Urinary bladder (tissue), 4 donors: ENCODE data around the gene RHOA. TPM values are rescaled to one million over a fixed set of nuclear protein-coding genes. Genes with fewer than 3 reads are reported as not detected.
"Not testable (repeated sequence)": the region's sequence is repeated elsewhere in the genome, so short reads cannot be mapped to it uniquely, and the experiment has no call there.

Experiments
- DNase-seq: peaks from one replicate; pipeline ENCODE4 v3.0.0-alpha.2; 2015; ENCODE audit errors: extremely low spot score
- H3K27ac ChIP-seq: one replicate; pipeline ENCODE4 v1.5.1; 2013; ENCODE audit warnings: low read depth, mild to moderate bottlenecking, moderate library complexity
- H3K36me3 ChIP-seq: one replicate; pipeline ENCODE4 v1.6.1; 2013; ENCODE audit warnings: mild to moderate bottlenecking, moderate library complexity; ENCODE audit not compliant: insufficient read depth
- H3K4me1 ChIP-seq: one replicate; pipeline ENCODE4 v1.6.1; 2013; ENCODE audit warnings: mild to moderate bottlenecking, moderate library complexity; ENCODE audit not compliant: insufficient read depth
- H3K4me3 ChIP-seq: one replicate; pipeline ENCODE4 v1.5.1; 2013; ENCODE audit warnings: low read depth, low read length
- WGBS: extraction: QIAGEN DNeasy Blood & Tissue Kit; methylation state at CpG from one replicate; pipeline ENCODE4 v1.1.7; 2013; 5-methylcytosine and 5-hydroxymethylcytosine counted together
- polyA plus RNA-seq: library from polyadenylated mRNA; stranded (reverse); fragments of 200-250 nt; gene quantifications from one replicate; pipeline ENCODE4 v1.2.3, GENCODE V29; 2013
- total RNA-seq: library from RNA; depleted of rRNA; stranded (reverse); fragments of >200 nt; gene quantifications from one replicate; pipeline ENCODE4 v1.2.3, GENCODE V29; 2014
- donor health status: healthy with polysubstance abuse.
- donor health status: healthy.

RHOA gene
- total and polyA plus RNA-seq, 2 donors: 308 to 451 TPM

- Histone ChIP-seq H3K4me1 (peaks cover 4% of the 10 kb centered on the region), H3K36me3 (no peaks in the 10 kb centered on the region), H3K27ac (no peak overlapping the region), H3K4me3 (peak overlapping the region; percentile 33)
- no peak for DNase-seq
- WGBS: 22% methylated on average over 14 of the region's 14 CpGs
These were observed 10.2 kb upstream of the RHOA start for GRCh38 chr3:49421890-49422378.

- Histone ChIP-seq H3K36me3 (no peaks in the 10 kb centered on the region), H3K4me1 (peaks cover 6% of the 10 kb centered on the region), H3K4me3 (no peak overlapping the region), H3K27ac (no peak overlapping the region)
- WGBS: 88% methylated on average over 13 of the region's 13 CpGs
- no peak for DNase-seq
These were observed 5.8 kb upstream of the RHOA start for GRCh38 chr3:49417516-49418120.

GRCh38 chr3:49416867-49417266, 5.1 kb upstream of the RHOA start:
- Histone ChIP-seq H3K4me3 (no peak overlapping the region), H3K36me3 (no peaks in the 10 kb centered on the region), H3K4me1 (peaks cover 5% of the 10 kb centered on the region), H3K27ac (no peak overlapping the region)
- no peak for DNase-seq
- 86% methylated on average over 2 of the region's 2 CpGs for WGBS

GRCh38 chr3:49415931-49416601, 4.3 kb upstream of the RHOA start:
- 41% methylated on average over 4 of the region's 4 CpGs for WGBS
- Histone ChIP-seq H3K4me3 (no peak overlapping the region), H3K4me1 (peaks cover 2% of the 10 kb centered on the region), H3K27ac (no peak overlapping the region), H3K36me3 (no peaks in the 10 kb centered on the region)
- no peak for DNase-seq

GRCh38 chr3:49414753-49415152, 3.0 kb upstream of the RHOA start:
- Histone ChIP-seq H3K4me1 (peaks cover 2% of the 10 kb centered on the region), H3K36me3 (no peaks in the 10 kb centered on the region), H3K4me3 (no peak overlapping the region), H3K27ac (no peak overlapping the region)
- no peak for DNase-seq
- WGBS: 89% methylated on average over 2 of the region's 2 CpGs

GRCh38 chr3:49413338-49413734, 1.6 kb upstream of the RHOA start:
- Histone ChIP-seq H3K27ac (no peak overlapping the region), H3K36me3 (no peaks in the 10 kb centered on the region), H3K4me3 (no peak overlapping the region), H3K4me1 (peaks cover 2% of the 10 kb centered on the region)
- DNase-seq: no peak
- WGBS: 85% methylated on average over 6 of the region's 6 CpGs

GRCh38 chr3:49412632-49413337, 1.0 kb upstream of the RHOA start:
- 30% methylated on average over 16 of the region's 16 CpGs for WGBS
- DNase-seq: no peak
- peak overlapping the region; percentile 69 for H3K4me3 ChIP-seq
- no peaks in the 10 kb centered on the region for H3K36me3 ChIP-seq
- H3K4me1 ChIP-seq: peaks cover 2% of the 10 kb centered on the region
- peak overlapping the region; percentile 81 for H3K27ac ChIP-seq

- H3K27ac ChIP-seq: peak overlapping the region; percentile 96
- under 1% methylated on average over 59 of the region's 59 CpGs for WGBS
- peak overlapping the region; percentile 99 for H3K4me3 ChIP-seq
- peaks cover 2% of the 10 kb centered on the region for H3K4me1 ChIP-seq
- no peaks in the 10 kb centered on the region for H3K36me3 ChIP-seq
- no peak for DNase-seq
These were observed 225 bp downstream of the RHOA start for GRCh38 chr3:49411535-49411967.

GRCh38 chr3:49410846-49411534, 786 bp downstream of the RHOA start:
- under 1% methylated on average over 33 of the region's 33 CpGs for WGBS
- Histone ChIP-seq H3K36me3 (no peaks in the 10 kb centered on the region), H3K4me1 (peaks cover 2% of the 10 kb centered on the region), H3K4me3 (peak overlapping the region; percentile 99), H3K27ac (peak overlapping the region; percentile 96)
- DNase-seq: no peak

GRCh38 chr3:49410066-49410845, 1.5 kb downstream of the RHOA start:
- DNase-seq: no peak
- Histone ChIP-seq H3K4me1 (peaks cover 2% of the 10 kb centered on the region), H3K36me3 (no peaks in the 10 kb centered on the region), H3K4me3 (peak overlapping the region; percentile 99), H3K27ac (no peak overlapping the region)
- WGBS: 39% methylated on average over 4 of the region's 4 CpGs

GRCh38 chr3:49406571-49407565, 4.9 kb downstream of the RHOA start:
- H3K4me1 ChIP-seq: peaks cover 1% of the 10 kb centered on the region

GRCh38 chr3:49405570-49405969, 6.2 kb downstream of the RHOA start:
- WGBS: 25% methylated on average over 9 of the region's 9 CpGs
- H3K4me3 ChIP-seq, H3K4me1 ChIP-seq, DNase-seq, H3K36me3 ChIP-seq: not testable (repeated sequence)
- peak overlapping the region; percentile 10 for H3K27ac ChIP-seq

More at GRCh38 chr3:49406571-49407565, 4.9 kb downstream of the RHOA start:
- WGBS: 67% methylated on average over 17 of the region's 17 CpGs
- Histone ChIP-seq H3K27ac (no peak overlapping the region), H3K4me3 (no peak overlapping the region), H3K36me3 (peaks cover under 1% of the 10 kb centered on the region)
- no peak for DNase-seq
